Effector memory CD8-positive, alpha-beta T cell (primary cell): ENCODE data around the gene SPEF2.

Experiments used
- ATAC-seq: fragments of 150-1000 bp; cut with Tn5 transposase; replicated peaks from 2 replicates; pipeline ENCODE4 v1.10.0; 2021; ENCODE audit warnings: mild to moderate bottlenecking, moderate library complexity
- DNase-seq, 3 experiments: peaks; one replicate each; pipeline ENCODE4 v3.0.0; 2021
- H3K27ac Mint-ChIP-seq, 2 donors: one replicate each; pipeline ENCODE4 v1.8.0; 2022; ENCODE audit warnings: mild to moderate bottlenecking in 2 of 2, mixed read lengths in 2 of 2, moderate library complexity in 2 of 2
- H3K27me3 Mint-ChIP-seq, 2 donors: one replicate each; pipeline ENCODE4 v1.8.0; 2022; ENCODE audit warnings: mixed read lengths in 2 of 2
- H3K36me3 Mint-ChIP-seq: one replicate; pipeline ENCODE4 v1.8.0; 2022; ENCODE audit warnings: mild to moderate bottlenecking, moderate library complexity, mixed read lengths; ENCODE audit not compliant: insufficient read depth
- H3K4me1 Mint-ChIP-seq, 2 donors: one replicate each; pipeline ENCODE4 v1.8.0; 2022; ENCODE audit warnings: low read depth in 2 of 2, mixed read lengths in 2 of 2
- H3K4me3 Mint-ChIP-seq, 2 donors: one replicate each; pipeline ENCODE4 v1.8.0; 2022; ENCODE audit warnings: mild to moderate bottlenecking in 2 of 2, mixed read lengths in 2 of 2, moderate library complexity in 2 of 2
- H3K9me3 Mint-ChIP-seq, 2 donors: one replicate each; pipeline ENCODE4 v1.8.0; 2022; ENCODE audit warnings: mixed read lengths in 2 of 2

SPEF2 gene

DNA sequence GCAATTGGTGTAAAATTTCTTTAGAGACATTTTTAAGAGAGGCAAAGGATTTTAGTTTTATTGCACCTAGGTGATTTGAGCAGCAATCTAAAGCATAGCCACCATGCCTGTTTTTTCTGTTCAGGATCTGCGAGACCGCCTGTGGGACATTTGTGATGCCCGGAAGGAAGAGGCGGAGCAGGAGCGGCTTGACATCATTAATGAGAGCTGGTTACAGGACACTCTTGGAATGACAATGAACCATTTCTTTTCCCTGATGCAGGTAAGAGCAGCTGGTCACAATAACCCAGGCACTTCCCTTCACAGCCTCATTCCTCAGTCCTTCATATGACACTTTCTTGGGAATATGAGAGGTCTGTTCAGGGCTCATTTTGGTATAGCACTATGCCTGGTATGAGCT, 135.8 kb downstream of the SPEF2 start:
- no peak overlapping the region for H3K27ac Mint-ChIP-seq
- peaks cover 0 to 2% of the 10 kb centered on the region in 2 donors for H3K4me1 Mint-ChIP-seq
- no peak overlapping the region for H3K4me3 Mint-ChIP-seq
- DNase-seq (no peak), ATAC-seq (no peak)
- no peaks in the 10 kb centered on the region for H3K36me3 Mint-ChIP-seq
- peaks cover 2 to 4% of the 10 kb centered on the region in 2 donors for H3K9me3 Mint-ChIP-seq
- no peaks in the 10 kb centered on the region for H3K27me3 Mint-ChIP-seq

- DNase-seq, result no peak
- Mint-ChIP-seq H3K36me3 (no peaks in the 10 kb centered on the region), H3K4me3 (no peak overlapping the region), H3K4me1 (peaks cover 0 to 2% of the 10 kb centered on the region in 2 donors), H3K27ac (no peak overlapping the region), H3K27me3 (no peaks in the 10 kb centered on the region), H3K9me3 (no peaks in the 10 kb centered on the region)
- ATAC-seq, result no peak
Observed at GRCh38 chr5:35754481-35754880, 136.8 kb downstream of the SPEF2 start.

GRCh38 chr5:35755966-35756365, 138.3 kb downstream of the SPEF2 start:
- Mint-ChIP-seq H3K27ac (no peak overlapping the region), H3K4me1 (peaks cover 0 to 2% of the 10 kb centered on the region in 2 donors), H3K4me3 (no peak overlapping the region), H3K9me3 (no peaks in the 10 kb centered on the region), H3K27me3 (no peaks in the 10 kb centered on the region), H3K36me3 (no peaks in the 10 kb centered on the region)
- no peak for DNase-seq
- no peak for ATAC-seq

DNA sequence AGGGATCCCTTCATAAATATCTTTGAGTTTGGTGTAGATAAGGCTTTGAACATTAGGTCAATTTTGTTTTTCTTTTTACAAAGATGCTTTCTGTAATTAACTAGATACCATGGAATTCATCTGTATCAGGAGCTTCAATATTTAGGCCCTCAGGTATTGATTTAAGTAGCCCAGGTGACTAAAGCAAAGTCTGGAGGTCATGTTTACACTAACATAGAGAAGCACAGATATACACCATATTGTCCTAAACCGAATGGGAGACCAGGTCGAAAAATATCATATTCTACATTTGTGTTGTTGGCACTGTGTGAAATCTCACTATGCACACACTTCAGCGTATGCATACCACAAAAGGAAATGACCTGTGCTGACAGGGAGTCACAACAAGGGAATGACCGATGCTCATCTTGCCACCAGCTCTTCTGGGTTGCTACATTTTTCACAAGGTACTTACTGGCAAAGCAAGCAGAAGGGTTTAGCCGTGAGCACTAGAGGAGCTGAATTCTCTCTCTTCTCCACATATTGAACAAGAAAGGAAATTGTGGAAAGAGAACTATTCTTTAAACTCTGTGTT, 140.6 kb downstream of the SPEF2 start:
- ATAC-seq (no peak), DNase-seq (no peak)
- Mint-ChIP-seq H3K4me1 (peaks cover 0 to 2% of the 10 kb centered on the region in 2 donors), H3K27ac (no peak overlapping the region), H3K27me3 (no peaks in the 10 kb centered on the region), H3K36me3 (no peaks in the 10 kb centered on the region), H3K9me3 (no peaks in the 10 kb centered on the region), H3K4me3 (no peak overlapping the region)

DNA sequence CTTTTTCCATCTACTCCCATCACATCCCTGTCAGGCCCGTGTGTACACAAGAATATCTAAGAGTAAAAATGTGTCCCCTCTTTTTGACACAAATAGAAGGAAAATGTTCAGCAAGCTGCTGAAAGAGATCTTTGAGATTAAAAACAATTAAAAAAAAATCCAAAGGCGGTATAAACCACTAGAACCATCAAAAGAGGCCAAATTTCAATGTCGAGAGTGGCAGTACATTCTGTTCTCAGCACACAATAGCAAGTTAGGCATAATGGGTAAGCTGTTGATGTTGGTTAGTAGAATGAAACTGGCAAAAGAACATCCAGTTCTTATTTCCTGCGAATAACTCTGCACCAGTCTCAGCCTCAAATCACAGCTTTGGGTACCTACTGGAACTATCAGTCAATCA, 143.9 kb downstream of the SPEF2 start:
- no peaks in the 10 kb centered on the region for H3K4me1 Mint-ChIP-seq
- H3K27me3 Mint-ChIP-seq, result no peaks in the 10 kb centered on the region
- H3K36me3 Mint-ChIP-seq, result no peaks in the 10 kb centered on the region
- no peak overlapping the region for H3K27ac Mint-ChIP-seq
- H3K9me3 Mint-ChIP-seq, result no peaks in the 10 kb centered on the region
- DNase-seq (no peak), ATAC-seq (no peak)
- H3K4me3 Mint-ChIP-seq, result no peak overlapping the region

DNA sequence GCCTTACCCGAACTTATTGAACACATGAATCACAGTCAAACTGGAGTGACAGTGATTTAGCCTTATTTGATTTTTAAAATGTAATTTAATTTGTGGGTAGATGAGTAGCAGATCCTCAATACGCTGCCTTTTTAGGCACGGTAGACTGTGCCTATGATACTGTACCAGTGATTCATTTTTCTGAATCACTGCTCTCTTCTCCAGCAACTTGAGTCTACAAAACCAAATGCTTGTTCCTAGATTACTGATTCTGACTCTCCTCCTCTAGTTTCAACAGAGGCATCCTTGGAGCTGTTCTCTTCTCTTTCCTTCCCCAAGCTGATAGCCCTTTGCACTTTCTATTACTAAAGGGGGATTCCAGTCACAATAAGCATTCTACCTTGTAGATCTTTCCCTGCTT, 144.7 kb downstream of the SPEF2 start:
- no peak for DNase-seq
- H3K27me3 Mint-ChIP-seq, result no peaks in the 10 kb centered on the region
- H3K4me3 Mint-ChIP-seq, result no peak overlapping the region
- no peaks in the 10 kb centered on the region for H3K4me1 Mint-ChIP-seq
- no peak overlapping the region for H3K27ac Mint-ChIP-seq
- no peak for ATAC-seq
- no peaks in the 10 kb centered on the region for H3K36me3 Mint-ChIP-seq
- no peaks in the 10 kb centered on the region for H3K9me3 Mint-ChIP-seq

DNA sequence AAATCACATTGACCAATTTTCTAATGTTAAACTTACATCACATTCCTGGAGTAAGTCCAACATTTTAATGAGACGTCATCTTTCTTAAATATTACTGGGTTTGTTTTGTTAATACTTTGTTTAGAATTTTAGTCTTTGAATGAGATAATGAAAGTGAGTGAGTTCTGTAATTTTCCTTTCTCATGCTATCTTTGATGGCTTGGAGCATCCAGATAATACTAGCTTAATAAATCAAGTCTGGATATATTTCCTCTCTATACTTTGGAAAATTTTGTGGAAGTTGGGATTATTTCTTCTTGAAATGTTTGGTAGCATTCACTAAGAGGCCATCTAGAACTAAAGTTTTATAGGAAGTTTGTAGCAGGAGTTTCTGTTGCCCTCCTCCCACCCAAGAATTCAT, 148.3 kb downstream of the SPEF2 start:
- H3K27me3 Mint-ChIP-seq, result peaks cover 0 to 6% of the 10 kb centered on the region in 2 donors
- H3K27ac Mint-ChIP-seq, result no peak overlapping the region
- no peaks in the 10 kb centered on the region for H3K9me3 Mint-ChIP-seq

DNA sequence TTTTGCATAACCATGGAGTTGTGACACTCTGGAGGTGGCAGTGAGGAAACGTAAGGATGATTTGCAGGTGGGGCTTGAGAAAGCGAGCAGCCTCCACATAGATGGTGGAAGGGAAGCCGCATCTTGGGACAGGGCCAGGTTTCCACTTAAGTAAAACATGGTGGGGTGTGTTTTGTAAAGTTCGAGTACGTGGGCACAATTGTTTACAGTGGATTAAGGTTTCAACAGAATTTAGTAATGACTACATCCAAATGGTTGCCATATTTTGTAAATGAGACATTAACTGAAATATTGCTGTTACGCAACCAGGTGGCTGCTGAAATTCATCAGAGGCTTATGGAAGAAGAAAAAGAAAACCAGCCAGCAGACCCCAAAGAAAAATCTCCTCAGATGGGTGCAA, 153.6 kb downstream of the SPEF2 start:
- no peak overlapping the region for H3K4me3 Mint-ChIP-seq
- DNase-seq (no peak), ATAC-seq (no peak)
- no peak overlapping the region for H3K27ac Mint-ChIP-seq
- no peaks in the 10 kb centered on the region for H3K9me3 Mint-ChIP-seq
- H3K4me1 Mint-ChIP-seq, result peaks cover 7 to 29% of the 10 kb centered on the region in 2 donors
- H3K36me3 Mint-ChIP-seq, result no peaks in the 10 kb centered on the region
- H3K27me3 Mint-ChIP-seq, result peaks cover 0 to 6% of the 10 kb centered on the region in 2 donors

More for the DNA sequence above, 148.3 kb downstream of the SPEF2 start:
- no peak overlapping the region for H3K4me3 Mint-ChIP-seq
- H3K4me1 Mint-ChIP-seq, result no peaks in the 10 kb centered on the region
- no peaks in the 10 kb centered on the region for H3K36me3 Mint-ChIP-seq
- ATAC-seq (no peak), DNase-seq (no peak)

GRCh38 chr5:35771839-35772238, 154.2 kb downstream of the SPEF2 start:
- no peak overlapping the region for H3K27ac Mint-ChIP-seq
- H3K4me3 Mint-ChIP-seq, result no peak overlapping the region
- H3K36me3 Mint-ChIP-seq, result no peaks in the 10 kb centered on the region
- H3K4me1 Mint-ChIP-seq, result peaks cover 7 to 29% of the 10 kb centered on the region in 2 donors
- ATAC-seq (no peak), DNase-seq (no peak)
- peaks cover 0 to 6% of the 10 kb centered on the region in 2 donors for H3K27me3 Mint-ChIP-seq
- no peaks in the 10 kb centered on the region for H3K9me3 Mint-ChIP-seq

GRCh38 chr5:35773967-35774366, 156.3 kb downstream of the SPEF2 start:
- Mint-ChIP-seq H3K4me3 (peak overlapping the region in 1 of 2 donors; percentile 43), H3K4me1 (peaks cover 12 to 37% of the 10 kb centered on the region in 2 donors), H3K36me3 (no peaks in the 10 kb centered on the region), H3K9me3 (no peaks in the 10 kb centered on the region), H3K27ac (peak overlapping the region; percentile 19 to 62), H3K27me3 (peaks cover 0 to 4% of the 10 kb centered on the region in 2 donors)
- ATAC-seq (peak; percentile 80), DNase-seq (no peak)

DNA sequence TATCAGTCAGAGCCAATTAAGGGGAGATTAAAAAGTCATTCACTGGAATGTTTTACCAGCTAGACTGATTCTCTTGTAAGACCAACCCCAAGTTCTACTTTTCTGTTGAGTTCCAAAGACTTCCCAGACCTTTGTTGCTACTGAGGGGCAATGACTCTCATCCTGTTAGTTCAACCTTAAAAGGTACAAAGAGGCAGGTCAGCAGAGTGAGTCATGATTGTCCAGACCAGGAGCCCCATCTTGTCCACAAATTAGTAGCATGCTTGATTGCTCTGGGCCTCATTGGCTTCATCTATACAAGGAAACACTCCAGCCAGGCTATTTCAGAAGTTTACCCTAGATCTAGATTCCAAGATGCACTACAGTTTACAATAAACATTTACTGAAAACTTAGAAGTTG, 159.1 kb downstream of the SPEF2 start:
- Mint-ChIP-seq H3K4me3 (no peak overlapping the region), H3K27ac (peak overlapping the region; percentile 61 to 95), H3K9me3 (no peaks in the 10 kb centered on the region), H3K36me3 (no peaks in the 10 kb centered on the region), H3K4me1 (peaks cover 27 to 52% of the 10 kb centered on the region in 2 donors), H3K27me3 (no peaks in the 10 kb centered on the region)
- no peak for DNase-seq
- no peak for ATAC-seq

DNA sequence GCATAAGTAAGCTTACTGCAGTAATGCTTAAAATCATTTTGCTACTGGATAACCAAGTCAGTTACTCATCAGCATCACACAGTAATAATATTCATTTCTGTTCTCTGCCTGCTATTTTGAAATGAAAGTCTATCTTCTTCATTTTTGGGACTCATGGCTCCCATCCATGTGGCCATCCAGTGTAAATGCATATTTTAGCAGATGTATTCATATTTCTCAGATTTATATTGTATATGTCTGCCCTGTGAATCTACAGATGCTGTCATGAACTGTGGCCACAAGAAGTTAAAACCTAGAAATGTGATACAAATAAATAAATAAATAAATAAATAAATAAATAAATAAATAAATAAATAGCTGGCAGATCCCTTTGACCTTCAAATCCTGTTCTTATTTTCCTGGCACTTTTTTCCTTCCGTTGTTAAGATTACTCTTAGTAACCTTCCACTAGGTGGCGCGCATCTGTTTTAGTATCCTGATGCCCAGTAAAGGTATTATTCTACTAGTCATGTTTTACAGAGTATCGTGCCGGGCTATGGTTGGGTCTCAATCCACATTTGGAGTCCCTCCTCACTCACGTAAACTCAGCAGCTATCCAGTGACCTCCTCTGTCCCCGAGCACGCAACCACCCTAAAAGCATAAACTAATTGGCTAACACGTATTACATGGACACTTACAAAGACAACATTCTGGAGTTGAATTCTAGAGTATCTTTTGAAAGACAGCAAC, 159.9 kb downstream of the SPEF2 start:
- Mint-ChIP-seq H3K4me3 (peak overlapping the region; percentile 48 to 63), H3K27me3 (no peaks in the 10 kb centered on the region), H3K9me3 (no peaks in the 10 kb centered on the region), H3K36me3 (no peaks in the 10 kb centered on the region), H3K4me1 (peaks cover 31 to 52% of the 10 kb centered on the region in 2 donors), H3K27ac (peak overlapping the region; percentile 73 to 95)
- DNase-seq (peak; percentile 67 to 75 (median 68)), ATAC-seq (peak; percentile 75)

DNA sequence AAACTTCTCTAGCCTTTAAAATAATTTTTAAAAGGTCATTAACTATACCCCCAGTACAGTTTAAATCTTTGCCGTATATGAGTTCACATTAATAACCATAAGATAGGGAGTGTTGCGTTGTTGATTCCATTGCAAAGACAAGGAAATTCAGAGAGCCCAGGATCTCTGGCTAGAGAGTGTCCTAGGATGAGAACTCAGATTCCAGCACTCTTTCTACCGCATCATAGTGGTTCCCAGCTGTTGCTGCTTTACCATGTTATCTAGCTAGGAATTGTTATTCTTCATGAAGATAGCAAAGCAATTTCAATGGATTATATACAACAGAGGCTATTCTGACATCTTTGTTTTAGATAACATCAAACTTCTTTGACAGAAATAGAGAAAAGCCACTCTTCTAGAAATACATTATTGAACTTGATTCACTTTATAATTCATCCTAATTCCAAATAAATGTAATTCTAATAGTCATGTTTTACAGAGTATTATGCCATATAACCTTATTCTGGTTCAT, 160.7 kb downstream of the SPEF2 start:
- Mint-ChIP-seq H3K4me1 (peaks cover 31 to 52% of the 10 kb centered on the region in 2 donors), H3K9me3 (no peaks in the 10 kb centered on the region), H3K27me3 (no peaks in the 10 kb centered on the region), H3K4me3 (peak overlapping the region; percentile 48 to 63), H3K36me3 (no peaks in the 10 kb centered on the region), H3K27ac (peak overlapping the region; percentile 73 to 95)
- DNase-seq (no peak), ATAC-seq (no peak)

DNA sequence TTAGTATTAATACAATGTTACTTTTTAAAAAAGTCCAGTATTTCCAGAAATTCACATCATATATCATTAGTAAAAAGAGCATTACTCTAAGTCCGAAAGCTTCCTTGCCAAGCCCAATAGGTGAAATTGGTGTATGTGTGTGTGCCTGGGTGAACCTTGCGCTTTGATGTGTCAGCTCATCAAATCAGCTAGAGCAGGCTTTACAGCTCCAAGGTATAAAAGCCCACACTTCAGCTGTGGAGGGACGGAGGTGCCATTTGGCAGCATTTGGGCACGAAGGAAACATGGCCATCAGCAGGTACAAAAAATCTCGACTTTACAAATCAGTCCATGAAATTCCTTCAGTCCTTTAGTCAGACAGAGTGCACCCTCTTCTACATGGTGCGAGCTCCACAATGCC, 162.6 kb downstream of the SPEF2 start:
- Mint-ChIP-seq H3K4me3 (peak overlapping the region; percentile 31 to 32), H3K4me1 (peaks cover 31 to 47% of the 10 kb centered on the region in 2 donors), H3K9me3 (no peaks in the 10 kb centered on the region), H3K27ac (peak overlapping the region; percentile 39 to 80), H3K36me3 (no peaks in the 10 kb centered on the region), H3K27me3 (no peaks in the 10 kb centered on the region)
- DNase-seq (no peak), ATAC-seq (peak; percentile 49)
